Endothelial cell of umbilical vein (primary cell): ENCODE measurements around the gene VIL1. TPM values are rescaled to one million over a fixed set of nuclear protein-coding genes. Genes with fewer than 3 reads are reported as not detected.
A peak's percentile ranks its signal among the peaks of the same experiment; 100 is the strongest.

Experiments
- BruUV-seq: library from RNA; stranded (reverse); fragments of 400-500 nt; replicated peaks from 2 replicates; lab custom pipeline; 2021; lab: Mats Ljungman, UMichigan
- CTCF ChIA-PET: fragments of 300-600, 350-600 bp; sonication (Branson Sonifier 250); formaldehyde crosslinking; loops from one replicate; lab custom pipeline; 2021; ENCODE audit warnings: antibody characterized with exemption, inconsistent platforms; lab: Charles Lee
- POLR2A ChIA-PET: fragments of 300-600, 350-600 bp; sonication (Branson Sonifier 250); formaldehyde crosslinking; loops from one replicate; lab custom pipeline; 2021; ENCODE audit warnings: antibody characterized with exemption, inconsistent platforms; lab: Charles Lee
- DNase-seq: peaks from one replicate; pipeline ENCODE4 v3.0.0-alpha.2; 2011; ENCODE audit warnings: low read depth, low spot score
- FAIRE-seq: peaks from 2 replicates; lab custom pipeline; 2011; peaks lifted over from hg19 to GRCh38; lab: Jason Lieb, UNC
- H2AFZ ChIP-seq: 2 replicates; pipeline ENCODE4 v1.6.0; 2012; ENCODE audit warnings: low read depth, low read length, control low read depth, inconsistent platforms
- H3K27ac ChIP-seq: 2 replicates; pipeline ENCODE4 v1.5.1; 2011; ENCODE audit warnings: low read depth, mild to moderate bottlenecking, control low read depth, low read length, moderate library complexity; ENCODE audit not compliant: insufficient read depth
- H3K27me3 ChIP-seq, 2 experiments: 2 replicates each; pipeline versions ENCODE4 v1.6.0 to v1.6.1; 2011; ENCODE audit warnings: low read length in 2 of 2, mixed read lengths in 1 of 2; ENCODE audit not compliant: control insufficient read depth in 2 of 2, insufficient read depth in 2 of 2
- H3K36me3 ChIP-seq, 2 experiments: 2 replicates in 1 of 2; 3 replicates in 1 of 2; pipeline ENCODE4 v1.5.1; 2011; ENCODE audit warnings: low read length in 2 of 2, mild to moderate bottlenecking in 1 of 2, moderate library complexity in 1 of 2; ENCODE audit not compliant: control insufficient read depth in 2 of 2, insufficient read depth in 2 of 2; ENCODE audit errors: extremely low read depth in 1 of 2
- H3K4me1 ChIP-seq: 3 replicates; pipeline ENCODE4 v1.5.1; 2011; ENCODE audit warnings: mild to moderate bottlenecking, low read length; ENCODE audit not compliant: control insufficient read depth, insufficient read depth; ENCODE audit errors: extremely low read depth
- H3K4me2 ChIP-seq: 2 replicates; pipeline ENCODE4 v1.6.1; 2011; ENCODE audit warnings: low read length, control low read depth, mixed read lengths; ENCODE audit not compliant: insufficient read depth
- H3K4me3 ChIP-seq, 3 experiments: fragments of 200-600 bp in 1 of 3; sonication (generic), shearing (Covaris generic) in 1 of 3; replicated peaks in 1 of 3; 2 replicates each; pipeline ENCODE4 v1.5.1; 2011 to 2016; ENCODE audit warnings: control low read depth in 3 of 3, low read length in 3 of 3, mild to moderate bottlenecking in 2 of 3, inconsistent platforms in 1 of 3, low read depth in 1 of 3, moderate library complexity in 1 of 3; ENCODE audit not compliant: insufficient read depth in 1 of 3
- H3K79me2 ChIP-seq: 2 replicates; pipeline ENCODE4 v1.6.0; 2012; ENCODE audit warnings: low read length, inconsistent platforms; ENCODE audit not compliant: control insufficient read depth, insufficient read depth
- H3K9ac ChIP-seq: replicated peaks from 2 replicates; pipeline ENCODE3; 2011; ENCODE audit warnings: low read length, control low read depth; ENCODE audit not compliant: insufficient read depth; ENCODE audit errors: extremely low read depth
- H3K9me1 ChIP-seq: replicated peaks from 3 replicates; pipeline ENCODE4 v1.6.0; 2011; ENCODE audit warnings: mild to moderate bottlenecking, low read length; ENCODE audit not compliant: control insufficient read depth, insufficient read depth; ENCODE audit errors: extremely low read depth
- H3K9me3 ChIP-seq: replicated peaks from 2 replicates; pipeline ENCODE4 v1.5.1; 2012; ENCODE audit warnings: low read length, inconsistent platforms; ENCODE audit not compliant: control insufficient read depth, insufficient read depth
- H4K20me1 ChIP-seq: replicated peaks from 2 replicates; pipeline ENCODE3; 2011; ENCODE audit warnings: mild to moderate bottlenecking, low read length; ENCODE audit not compliant: control insufficient read depth, insufficient read depth; ENCODE audit errors: extremely low read depth
- EZH2 ChIP-seq: IDR thresholded peaks from 2 replicates; pipeline ENCODE4 v1.6.1; 2012; ENCODE audit warnings: borderline replicate concordance, low read depth, mild to moderate bottlenecking, moderate library complexity, low read length, inconsistent platforms; ENCODE audit not compliant: severe bottlenecking
- FOS ChIP-seq: IDR thresholded peaks from 2 replicates; pipeline ENCODE4 v1.6.1; 2011; ENCODE audit warnings: mild to moderate bottlenecking, low read length, moderate library complexity, borderline replicate concordance; ENCODE audit not compliant: insufficient read depth
- GATA2 ChIP-seq: IDR thresholded peaks from 2 replicates; pipeline ENCODE4 v1.7.0; 2011; ENCODE audit warnings: low read depth, mild to moderate bottlenecking, moderate library complexity, mixed read lengths, low read length; ENCODE audit not compliant: insufficient read length, insufficient read depth
- JUN ChIP-seq: IDR thresholded peaks from 2 replicates; pipeline ENCODE4 v1.6.1; 2011; ENCODE audit warnings: borderline replicate concordance, low read depth; ENCODE audit not compliant: insufficient read length, insufficient read depth
- MYC ChIP-seq: IDR thresholded peaks from one replicate; pipeline ENCODE4 v1.6.1; 2011; ENCODE audit warnings: mild to moderate bottlenecking, low read depth, low read length
- POLR2AphosphoS5 ChIP-seq: IDR thresholded peaks from 2 replicates; pipeline ENCODE4 v1.6.1; 2012; ENCODE audit warnings: low read depth, mild to moderate bottlenecking, control low read depth, low read length, moderate library complexity; ENCODE audit not compliant: insufficient read depth
- dilution Hi-C: fragments of 300-500 bp; cut with MboI; formaldehyde crosslinking; loops from one replicate; pipeline ENCODE4 v1.15.0; 2019; ENCODE audit warnings: low sequenced_read_pairs; ENCODE audit not compliant: extremely low pct_ligation_motif_present
- intact Hi-C: fragments of 100-400 bp; cut with micrococcal nuclease; formaldehyde crosslinking; loops from one replicate; pipeline ENCODE4 v1.10.0; 2022
- polyA plus RNA-seq, 4 experiments: library from polyadenylated mRNA; depleted of rRNA in 3 of 4; stranded (reverse) in 3 of 4; unstranded in 1 of 4; fragments of >200 nt; gene quantifications; 2 replicates each; pipeline versions ENCODE4 v1.2.1 to v1.2.3, GENCODE V29; 2011 to 2012; ENCODE audit warnings: missing spikeins in 1 of 4
- total RNA-seq: library from RNA; stranded (reverse); gene quantifications from 2 replicates; pipeline ENCODE4 v1.2.3, GENCODE V29; 2021
- TF ChIP-seq, protein P1 (sequence below): IDR thresholded peaks from 2 replicates; pipeline ENCODE4 v1.6.1; 2011; ENCODE audit not compliant: insufficient read depth, insufficient read length
- TF ChIP-seq, protein P2 (sequence below), 2 donors: IDR thresholded peaks; 1 replicate in 1 of 2; 2 replicates in 1 of 2; pipeline ENCODE4 v1.5.1; 2011; ENCODE audit warnings: low read length in 2 of 2, mild to moderate bottlenecking in 2 of 2, moderate library complexity in 2 of 2, control low read depth in 1 of 2, inconsistent platforms in 1 of 2, low read depth in 1 of 2; ENCODE audit not compliant: insufficient read depth in 1 of 2; ENCODE audit errors: extremely low read depth in 1 of 2

VIL1 gene
- total and polyA plus RNA-seq, 2 donors (not counting 3 experiments of a cell fraction or from before 2014, with no cell fraction given): not detected

DNA sequence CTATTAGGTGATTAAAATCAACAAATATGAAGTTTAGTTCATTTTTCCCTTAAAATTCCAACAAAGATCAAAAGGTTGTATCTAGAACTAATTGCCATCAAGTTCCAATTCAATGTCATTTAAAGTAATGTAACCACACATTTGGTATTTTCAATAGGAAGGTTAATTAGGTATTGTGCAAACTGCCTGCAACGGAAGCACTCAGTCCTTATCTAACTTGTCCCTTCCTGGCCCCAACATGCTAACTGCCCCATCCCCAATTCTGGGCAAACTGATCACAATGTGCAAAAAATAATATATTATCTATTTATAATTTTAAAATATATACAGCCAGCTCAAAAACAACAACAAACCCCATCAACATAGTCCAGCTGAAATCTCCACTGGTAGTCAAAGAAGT lies 33.2 kb downstream of the VIL1 start:
- DNase-seq: no peak
- Histone ChIP-seq H3K4me3 (no peak overlapping the region), H3K36me3 (peaks cover 2% of the 10 kb centered on the region in 2 experiments), H3K4me2 (peak overlapping the region; percentile 12), H3K9me1 (no peaks in the 10 kb centered on the region), H4K20me1 (no peaks in the 10 kb centered on the region), H3K4me1 (peaks cover 20% of the 10 kb centered on the region), H3K27ac (no peak overlapping the region), H3K9me3 (no peaks in the 10 kb centered on the region), H3K27me3 (no peaks in the 10 kb centered on the region), H3K9ac (no peak overlapping the region), H3K79me2 (no peaks in the 10 kb centered on the region), H2AFZ (no peak overlapping the region)
- dilution Hi-C loops: no loop called here
- TF ChIP-seq POLR2AphosphoS5 (no peak), JUN (no peak), FOS (no peak), GATA2 (no peak)
- TF ChIP-seq, protein P1, sequence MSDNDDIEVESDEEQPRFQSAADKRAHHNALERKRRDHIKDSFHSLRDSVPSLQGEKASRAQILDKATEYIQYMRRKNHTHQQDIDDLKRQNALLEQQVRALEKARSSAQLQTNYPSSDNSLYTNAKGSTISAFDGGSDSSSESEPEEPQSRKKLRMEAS: no peak
- BruUV-seq: no TSS peak
- POLR2A ChIA-PET: no interaction called here
- CTCF ChIA-PET: interaction anchor here (1.1 kb wide), 1 partner anchor 45 kb away, joined by 3 read pairs; no protein-coding TSS in a partner anchor
- intact Hi-C loops: no loop called here
- FAIRE-seq: no peak

DNA sequence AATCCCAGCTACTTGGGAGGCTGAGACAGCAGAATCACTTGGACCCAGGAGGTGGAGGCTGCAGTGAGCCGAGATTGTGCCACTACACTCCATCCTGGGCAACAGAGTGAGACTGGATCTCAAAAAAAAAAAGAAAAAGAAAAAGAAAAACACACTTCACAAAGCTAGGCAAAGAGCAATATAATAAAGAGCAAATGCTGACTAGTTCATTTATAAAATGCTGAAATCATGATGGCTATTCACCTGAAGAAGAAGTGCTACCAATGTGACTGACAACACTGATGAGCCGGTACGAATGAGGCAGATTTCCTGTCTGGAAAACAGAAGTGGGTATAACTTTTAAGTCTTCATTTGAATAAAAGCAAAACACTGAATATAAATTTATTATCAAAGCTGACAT lies 37.9 kb downstream of the VIL1 start:
- Histone ChIP-seq H3K4me2 (no peak overlapping the region), H3K9ac (no peak overlapping the region), H2AFZ (no peak overlapping the region), H3K9me3 (no peaks in the 10 kb centered on the region), H3K4me3 (no peak overlapping the region), H3K27ac (no peak overlapping the region), H3K4me1 (peaks cover 6% of the 10 kb centered on the region), H4K20me1 (no peaks in the 10 kb centered on the region), H3K9me1 (no peaks in the 10 kb centered on the region), H3K27me3 (no peaks in the 10 kb centered on the region), H3K36me3 (peaks cover 2 to 6% of the 10 kb centered on the region in 2 experiments), H3K79me2 (no peaks in the 10 kb centered on the region)
- dilution Hi-C loops (no loop called here), intact Hi-C loops (no loop called here)
- CTCF ChIA-PET: interaction anchor here (1.5 kb wide), 1 partner anchor 10 kb away, joined by 3 read pairs; no protein-coding TSS in a partner anchor
- TF ChIP-seq JUN (no peak), MYC (no peak), GATA2 (no peak), EZH2 (no peak), FOS (no peak), POLR2AphosphoS5 (no peak)
- TF ChIP-seq, protein P2, sequence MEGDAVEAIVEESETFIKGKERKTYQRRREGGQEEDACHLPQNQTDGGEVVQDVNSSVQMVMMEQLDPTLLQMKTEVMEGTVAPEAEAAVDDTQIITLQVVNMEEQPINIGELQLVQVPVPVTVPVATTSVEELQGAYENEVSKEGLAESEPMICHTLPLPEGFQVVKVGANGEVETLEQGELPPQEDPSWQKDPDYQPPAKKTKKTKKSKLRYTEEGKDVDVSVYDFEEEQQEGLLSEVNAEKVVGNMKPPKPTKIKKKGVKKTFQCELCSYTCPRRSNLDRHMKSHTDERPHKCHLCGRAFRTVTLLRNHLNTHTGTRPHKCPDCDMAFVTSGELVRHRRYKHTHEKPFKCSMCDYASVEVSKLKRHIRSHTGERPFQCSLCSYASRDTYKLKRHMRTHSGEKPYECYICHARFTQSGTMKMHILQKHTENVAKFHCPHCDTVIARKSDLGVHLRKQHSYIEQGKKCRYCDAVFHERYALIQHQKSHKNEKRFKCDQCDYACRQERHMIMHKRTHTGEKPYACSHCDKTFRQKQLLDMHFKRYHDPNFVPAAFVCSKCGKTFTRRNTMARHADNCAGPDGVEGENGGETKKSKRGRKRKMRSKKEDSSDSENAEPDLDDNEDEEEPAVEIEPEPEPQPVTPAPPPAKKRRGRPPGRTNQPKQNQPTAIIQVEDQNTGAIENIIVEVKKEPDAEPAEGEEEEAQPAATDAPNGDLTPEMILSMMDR (IDR thresholded peaks at IDR 0.05; ENCODE audit: extremely low read depth in 1 of 2, insufficient read depth in 1 of 2, low read depth in 1 of 2, low read length in 2 of 2): no peak
- TF ChIP-seq, protein P1: no peak
- no peak for DNase-seq
- BruUV-seq: no TSS peak
- FAIRE-seq: no peak
- POLR2A ChIA-PET: interaction anchor here (0.6 kb wide), 1 partner anchor 49 kb away, joined by 3 read pairs; no protein-coding TSS in a partner anchor
